Ovary (tissue), 9 donors: Measurements from ENCODE around the gene SLK. TPM values are rescaled to one million over a fixed set of nuclear protein-coding genes. Genes with fewer than 3 reads are reported as not detected.

ENCODE experiments used
- DNase-seq, 5 donors: peaks; one replicate each; pipeline ENCODE4 v3.0.0-alpha.2; 2019 to 2020
- H3K27ac ChIP-seq, 2 donors: fragments of 200-600 bp; one replicate each; pipeline versions ENCODE4 v1.5.1 to v1.8.0; 2019 to 2022
- H3K27me3 ChIP-seq: fragments of 200-600 bp; one replicate; pipeline ENCODE4 v1.8.0; 2022
- H3K36me3 ChIP-seq: fragments of 200-600 bp; sonication (generic); one replicate; pipeline ENCODE4 v1.5.1; 2019
- H3K4me1 ChIP-seq: one replicate; pipeline ENCODE4 v1.8.1; 2013; ENCODE audit warnings: mild to moderate bottlenecking, moderate library complexity; ENCODE audit not compliant: insufficient read depth
- H3K4me3 ChIP-seq: fragments of 200-600 bp; sonication (generic); one replicate; pipeline ENCODE4 v1.5.1; 2017
- H3K9me3 ChIP-seq, 2 donors: fragments of 200-600 bp in 1 of 2; sonication (generic) in 1 of 2; one replicate each; pipeline versions ENCODE4 v1.5.1 to v1.8.1; 2013 to 2019; ENCODE audit warnings: mild to moderate bottlenecking in 1 of 2, moderate library complexity in 1 of 2
- CTCF ChIP-seq, 3 donors: fragments of 450-650 bp in 2 of 3; fragments of 200-600 bp in 1 of 3; IDR thresholded peaks; one replicate each; pipeline versions ENCODE4 v1.5.1 to v1.8.0; 2016 to 2022; ENCODE audit warnings: antibody characterized with exemption in 3 of 3, mild to moderate bottlenecking in 1 of 3
- EP300 ChIP-seq: sonication (generic); formaldehyde crosslinking; IDR thresholded peaks from one replicate; pipeline ENCODE4 v1.6.1; 2017; ENCODE audit warnings: antibody characterized with exemption
- POLR2A ChIP-seq: fragments of 450-650 bp; IDR thresholded peaks from one replicate; pipeline ENCODE4 v1.6.1; 2017; ENCODE audit warnings: antibody characterized with exemption, mild to moderate bottlenecking, moderate library complexity
- WGBS, 3 donors: extraction: QIAGEN DNeasy Blood & Tissue Kit in 1 of 3; methylation state at CpG; one replicate each; pipeline versions ENCODE4 v1.1.5 to v1.1.7; 2013 to 2017; 5-methylcytosine and 5-hydroxymethylcytosine counted together
- intact Hi-C, 4 donors: fragments of 100-400 bp; cut with DNase I; formaldehyde crosslinking; loops; one replicate each; pipeline versions ENCODE4 v1.11.0 to v1.15.1; 2022 to 2023
- polyA plus RNA-seq, 2 donors: library from polyadenylated mRNA; stranded (reverse); fragments of 200-250 nt in 1 of 2; fragments of 350-450 nt in 1 of 2; fragmentation: Illumina TruSeq in 1 of 2; extraction: RNeasy Lipid Tissue Mini Kit (QIAGEN cat#74804) in 1 of 2; gene quantifications; one replicate each; pipeline ENCODE4 v1.2.3, GENCODE V29; 2013 to 2014
- total RNA-seq, 7 donors: library from RNA; depleted of rRNA in 2 of 7; stranded (reverse); fragments of >200 nt in 2 of 7; fragmentation: NEBNext Ultra II Directional in 3 of 7; extraction: Animal tissue kit (Norgen Biotek cat#: 25700) in 3 of 7; gene quantifications; one replicate each; pipeline versions ENCODE4 v1.1.0 to v1.2.4, GENCODE V29; 2016 to 2023
- donor health status: DM: no; HTN: no; CAD: no; lungs with moderate emphysema.
- donor health status: DM: no; HTN: no; CAD: no.
- donor health status: Bipolar disorder and iron deficiency.
- donor health status: DM: yes; HTN: yes; CAD: no.
- donor health status: DM: no; HTN: no; CAD: no.
- donor health status: DM: yes; HTN: yes; CAD: no.

SLK gene
- total and polyA plus RNA-seq, 9 donors = 19.9 to 71.5 (median 43.4) TPM

DNA sequence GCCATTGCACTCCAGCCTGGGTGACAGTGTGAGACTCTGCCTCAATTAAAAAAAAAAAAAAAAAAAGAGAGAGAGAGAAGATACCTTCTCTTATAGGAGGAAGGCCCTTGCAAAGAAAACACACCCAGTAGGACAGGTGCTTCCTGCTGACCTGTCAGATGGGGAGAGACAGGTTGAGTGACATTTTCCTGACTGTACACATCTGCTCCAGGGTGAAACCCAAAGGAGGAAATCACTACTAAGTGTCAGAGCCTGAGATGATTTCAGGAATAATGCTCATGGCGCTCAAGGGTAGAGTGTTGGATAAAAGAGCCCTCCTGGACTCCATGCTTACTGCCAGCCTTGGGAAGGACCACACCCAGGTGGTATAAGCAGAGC lies 47.3 kb upstream of the SLK start:
- no peak overlapping the region for H3K4me3 ChIP-seq
- intact Hi-C loops = no loop called here
- H3K27me3 ChIP-seq = no peaks in the 10 kb centered on the region
- H3K27ac ChIP-seq = no peak overlapping the region
- H3K36me3 ChIP-seq = no peaks in the 10 kb centered on the region
- peaks cover 6% of the 10 kb centered on the region for H3K4me1 ChIP-seq
- WGBS, 3 donors = 96 to 100% (median 100%) methylated on average over 1 of the region's 1 CpG
- no peaks in the 10 kb centered on the region for H3K9me3 ChIP-seq
- TF ChIP-seq CTCF (IDR thresholded peaks at IDR 0.05) (no peak), POLR2A (no peak), EP300 (no peak)
- no peak for DNase-seq

GRCh38 chr10:103921248-103921647 lies 45.7 kb upstream of the SLK start:
- intact Hi-C loops = no loop called here
- Histone ChIP-seq H3K36me3 (no peaks in the 10 kb centered on the region), H3K27ac (no peak overlapping the region), H3K4me1 (peaks cover 2% of the 10 kb centered on the region), H3K4me3 (no peak overlapping the region), H3K27me3 (no peaks in the 10 kb centered on the region), H3K9me3 (no peaks in the 10 kb centered on the region)
- no peak for TF ChIP-seq POLR2A
- WGBS, 3 donors = 91 to 98% (median 96%) methylated on average over 1 of the region's 1 CpG
- DNase-seq = no peak

- DNase-seq = no peak
- intact Hi-C loops = no loop called here
- H3K9me3 ChIP-seq = no peaks in the 10 kb centered on the region
- no peak for TF ChIP-seq EP300
- no peak for TF ChIP-seq POLR2A
- TF ChIP-seq CTCF (IDR thresholded peaks at IDR 0.05) = no peak
- no peak overlapping the region for H3K27ac ChIP-seq
- H3K4me1 ChIP-seq = peaks cover 2% of the 10 kb centered on the region
- 55 to 62% (median 59%) methylated on average over 7 of the region's 7 CpGs for WGBS, 3 donors
- no peaks in the 10 kb centered on the region for H3K36me3 ChIP-seq
- no peak overlapping the region for H3K4me3 ChIP-seq
- H3K27me3 ChIP-seq = no peaks in the 10 kb centered on the region
These were observed 45.2 kb upstream of the SLK start for GRCh38 chr10:103921750-103922195.

DNA sequence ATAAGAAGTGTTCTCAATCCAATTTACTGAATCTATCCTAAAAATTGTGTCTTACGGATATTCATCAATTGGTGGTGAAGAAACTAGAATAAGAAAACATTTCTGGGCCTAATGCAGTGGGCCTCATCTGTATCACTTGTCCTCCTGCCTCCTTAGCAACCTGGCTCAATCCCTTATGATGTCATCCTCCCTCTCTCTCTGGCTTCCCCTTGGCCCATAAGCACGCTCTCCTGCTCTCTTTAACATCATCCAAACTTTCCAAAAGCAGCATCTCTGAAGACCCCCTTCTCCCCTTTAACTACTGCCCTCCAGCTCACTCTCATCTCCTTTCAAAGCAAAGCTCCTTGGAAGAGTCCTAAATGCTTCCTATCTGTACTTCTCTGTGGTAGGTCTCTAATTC lies 44.3 kb upstream of the SLK start:
- 85 to 96% (median 96%) methylated on average over 2 of the region's 2 CpGs for WGBS, 3 donors
- no peaks in the 10 kb centered on the region for H3K36me3 ChIP-seq
- no peak overlapping the region for H3K4me3 ChIP-seq
- H3K27me3 ChIP-seq = no peaks in the 10 kb centered on the region
- no peak overlapping the region for H3K27ac ChIP-seq
- H3K4me1 ChIP-seq = peaks cover 2% of the 10 kb centered on the region
- intact Hi-C loops = no loop called here
- no peak for TF ChIP-seq POLR2A
- TF ChIP-seq EP300 = no peak
- TF ChIP-seq CTCF (IDR thresholded peaks at IDR 0.05) = no peak
- H3K9me3 ChIP-seq = no peaks in the 10 kb centered on the region
- no peak for DNase-seq

GRCh38 chr10:103923502-103923901 lies 43.4 kb upstream of the SLK start:
- H3K4me3 ChIP-seq = no peak overlapping the region

More at GRCh38 chr10:103923502-103923901, 43.4 kb upstream of the SLK start:
- Histone ChIP-seq H3K9me3 (no peaks in the 10 kb centered on the region), H3K27me3 (no peaks in the 10 kb centered on the region), H3K4me1 (peaks cover 2% of the 10 kb centered on the region), H3K36me3 (no peaks in the 10 kb centered on the region), H3K27ac (no peak overlapping the region)
- intact Hi-C loops = no loop called here
- WGBS, 3 donors = 41 to 54% (median 44%) methylated on average over 3 of the region's 3 CpGs
- TF ChIP-seq CTCF (IDR thresholded peaks at IDR 0.05) (no peak), POLR2A (no peak), EP300 (no peak)
- DNase-seq = no peak
